Neural cell (in vitro differentiated cells): ENCODE data around the gene NEURL3. TPM values are rescaled to one million over a fixed set of nuclear protein-coding genes. Genes with fewer than 3 reads are reported as not detected.

ENCODE experiments used
- H2AFZ ChIP-seq: fragments of 200-600, 300-800 bp; sonication (generic), shearing (Covaris generic); 2 replicates; pipeline ENCODE4 v1.6.0; 2014; ENCODE audit warnings: low read depth, mild to moderate bottlenecking, antibody characterized with exemption, low read length, moderate library complexity
- H3F3A ChIP-seq: fragments of 200-600 bp; shearing (Covaris generic); 2 replicates; pipeline ENCODE4 v1.6.1; 2016; ENCODE audit warnings: mild to moderate bottlenecking, moderate library complexity, mixed read lengths, antibody characterized with exemption, low read length; ENCODE audit not compliant: insufficient read depth, poor library complexity, severe bottlenecking
- H3K27ac ChIP-seq: fragments of 200-600, 300-800 bp; sonication (generic), shearing (Covaris generic); 2 replicates; pipeline ENCODE4 v1.5.1; 2014; ENCODE audit warnings: mild to moderate bottlenecking, low read length, moderate library complexity
- H3K27me3 ChIP-seq: fragments of 300-800, 200-600 bp; sonication (generic), shearing (Covaris generic); 2 replicates; pipeline ENCODE4 v1.6.0; 2014; ENCODE audit warnings: mild to moderate bottlenecking, low read depth, low read length, moderate library complexity; ENCODE audit not compliant: insufficient read depth
- H3K36me3 ChIP-seq: fragments of 300-800, 200-600 bp; sonication (generic), shearing (Covaris generic); 2 replicates; pipeline ENCODE4 v1.5.1; 2014; ENCODE audit warnings: mild to moderate bottlenecking, antibody characterized with exemption, low read length, moderate library complexity; ENCODE audit not compliant: insufficient read depth
- H3K4me2 ChIP-seq: fragments of 300-800, 200-600 bp; sonication (generic), shearing (Covaris generic); 2 replicates; pipeline ENCODE4 v1.6.0; 2014; ENCODE audit warnings: mild to moderate bottlenecking, low read length
- H3K4me3 ChIP-seq: fragments of 300-800, 200-600 bp; sonication (generic), shearing (Covaris generic); 2 replicates; pipeline ENCODE4 v1.5.1; 2014; ENCODE audit warnings: mild to moderate bottlenecking, low read length, moderate library complexity
- H3K79me2 ChIP-seq: fragments of 200-600 bp; shearing (Covaris generic); replicated peaks from 2 replicates; pipeline ENCODE4 v1.6.0; 2014; ENCODE audit warnings: mild to moderate bottlenecking, low read length, moderate library complexity; ENCODE audit not compliant: insufficient read depth
- H3K9ac ChIP-seq: fragments of 300-800, 200-600 bp; sonication (generic), shearing (Covaris generic); 2 replicates; pipeline ENCODE4 v1.6.1; 2016; ENCODE audit warnings: mild to moderate bottlenecking, low read length, mixed read lengths
- H3K9me2 ChIP-seq: fragments of 200-600 bp; shearing (Covaris generic); 2 replicates; pipeline ENCODE4 v1.6.1; 2016; ENCODE audit warnings: mild to moderate bottlenecking, low read length, mixed read lengths; ENCODE audit not compliant: insufficient read depth
- H3K9me3 ChIP-seq: fragments of 200-600, 300-800 bp; sonication (generic), shearing (Covaris generic); 2 replicates; pipeline ENCODE4 v1.6.1; 2016; ENCODE audit warnings: mild to moderate bottlenecking, mixed run types, low read length, moderate library complexity, mixed read lengths
- H4K20me1 ChIP-seq: fragments of 200-600 bp; shearing (Covaris generic); 2 replicates; pipeline ENCODE4 v1.6.1; 2016; ENCODE audit warnings: mild to moderate bottlenecking, mixed run types; ENCODE audit not compliant: insufficient read depth
- CTCF ChIP-seq: fragments of 450-650 bp; IDR thresholded peaks from 2 replicates; pipeline ENCODE4 v1.5.1; 2014; ENCODE audit warnings: antibody characterized with exemption, mild to moderate bottlenecking, moderate library complexity; ENCODE audit not compliant: poor library complexity, severe bottlenecking
- EP300 ChIP-seq: fragments of 450-650 bp; conservative IDR thresholded peaks from 2 replicates; pipeline ENCODE4 v1.6.1; 2014; ENCODE audit warnings: antibody characterized with exemption, mild to moderate bottlenecking, moderate library complexity; ENCODE audit not compliant: poor library complexity, severe bottlenecking
- EZH2 ChIP-seq: fragments of 200-600, 300-800 bp; shearing (Covaris generic), sonication (generic); IDR thresholded peaks from 2 replicates; pipeline ENCODE4 v1.6.1; 2014; ENCODE audit warnings: antibody characterized with exemption, low read length, borderline replicate concordance, mild to moderate bottlenecking; ENCODE audit not compliant: insufficient read depth, poor library complexity, severe bottlenecking
- MXI1 ChIP-seq: fragments of 450-650 bp; conservative IDR thresholded peaks from 2 replicates; pipeline ENCODE4 v1.6.1; 2014; ENCODE audit warnings: antibody characterized with exemption, mild to moderate bottlenecking; ENCODE audit not compliant: poor library complexity, severe bottlenecking
- POLR2AphosphoS5 ChIP-seq: IDR thresholded peaks from 2 replicates; pipeline ENCODE4 v1.6.1; 2012
- RAD21 ChIP-seq: fragments of 450-650 bp; conservative IDR thresholded peaks from 2 replicates; pipeline ENCODE4 v1.6.1; 2014; ENCODE audit warnings: antibody characterized with exemption, mild to moderate bottlenecking, moderate library complexity
- REST ChIP-seq: IDR thresholded peaks from 2 replicates; pipeline ENCODE4 v1.6.1; 2012; ENCODE audit warnings: borderline replicate concordance
- SMC3 ChIP-seq: fragments of 450-650 bp; conservative IDR thresholded peaks from 2 replicates; pipeline ENCODE4 v1.6.1; 2014; ENCODE audit warnings: antibody characterized with exemption, mild to moderate bottlenecking, moderate library complexity; ENCODE audit not compliant: poor library complexity
- TAF1 ChIP-seq: IDR thresholded peaks from 2 replicates; pipeline ENCODE4 v1.6.1; 2012; ENCODE audit warnings: low read depth
- polyA plus RNA-seq: library from polyadenylated mRNA; depleted of rRNA; stranded (reverse); fragments of >200 nt; gene quantifications from 2 replicates; pipeline ENCODE4 v1.2.3, GENCODE V29; 2014

The NEURL3 gene
- polyA plus RNA-seq, 1 donor from 2014 or later, result not detected

GRCh38 chr2:96468904-96469303 is 36.3 kb downstream of the NEURL3 start:
- H3K27me3 ChIP-seq, result no peaks in the 10 kb centered on the region
- H3K9ac ChIP-seq, result no peak overlapping the region
- no peak overlapping the region for H3K4me2 ChIP-seq
- no peak overlapping the region for H3K4me3 ChIP-seq
- H4K20me1 ChIP-seq, result no peaks in the 10 kb centered on the region
- H3F3A ChIP-seq, result no peaks in the 10 kb centered on the region
- no peaks in the 10 kb centered on the region for H3K79me2 ChIP-seq
- no peak for TF ChIP-seq MXI1
- H3K9me3 ChIP-seq, result no peaks in the 10 kb centered on the region
- H3K36me3 ChIP-seq, result no peaks in the 10 kb centered on the region
- no peaks in the 10 kb centered on the region for H3K9me2 ChIP-seq
- no peak overlapping the region for H2AFZ ChIP-seq
- no peak overlapping the region for H3K27ac ChIP-seq

GRCh38 chr2:96464651-96465050 is 40.5 kb downstream of the NEURL3 start:
- Histone ChIP-seq H3K27ac (no peak overlapping the region), H2AFZ (no peak overlapping the region), H3K4me2 (no peak overlapping the region), H3K79me2 (no peaks in the 10 kb centered on the region), H3K36me3 (no peaks in the 10 kb centered on the region), H3K27me3 (no peaks in the 10 kb centered on the region), H3F3A (no peaks in the 10 kb centered on the region), H3K9ac (no peak overlapping the region), H4K20me1 (no peaks in the 10 kb centered on the region), H3K4me3 (no peak overlapping the region), H3K9me2 (no peaks in the 10 kb centered on the region), H3K9me3 (no peaks in the 10 kb centered on the region)
- TF ChIP-seq EP300 (no peak), REST (no peak), TAF1 (no peak), RAD21 (no peak), MXI1 (no peak), POLR2AphosphoS5 (no peak), EZH2 (no peak), CTCF (no peak), SMC3 (no peak)

GRCh38 chr2:96464061-96464460 is 41.1 kb downstream of the NEURL3 start:
- H3F3A ChIP-seq, result no peaks in the 10 kb centered on the region
- no peak overlapping the region for H3K27ac ChIP-seq
- H3K36me3 ChIP-seq, result no peaks in the 10 kb centered on the region
- H3K4me2 ChIP-seq, result no peak overlapping the region
- no peaks in the 10 kb centered on the region for H3K79me2 ChIP-seq
- no peak overlapping the region for H2AFZ ChIP-seq
- no peaks in the 10 kb centered on the region for H4K20me1 ChIP-seq
- H3K9ac ChIP-seq, result no peak overlapping the region
- H3K4me3 ChIP-seq, result no peak overlapping the region
- no peak for TF ChIP-seq EZH2
- no peak for TF ChIP-seq REST
- TF ChIP-seq MXI1, result no peak
- TF ChIP-seq SMC3, result no peak
- H3K9me3 ChIP-seq, result no peaks in the 10 kb centered on the region
- H3K9me2 ChIP-seq, result no peaks in the 10 kb centered on the region
- H3K27me3 ChIP-seq, result no peaks in the 10 kb centered on the region
